Kasumi-1 (cell line): Measurements from ENCODE around the gene LDB2.

ENCODE experiments used
- DNase-seq, 2 experiments: peaks; one replicate each; lab custom pipeline; 2025; lab: John Stamatoyannopoulos, UW

LDB2 gene

DNA sequence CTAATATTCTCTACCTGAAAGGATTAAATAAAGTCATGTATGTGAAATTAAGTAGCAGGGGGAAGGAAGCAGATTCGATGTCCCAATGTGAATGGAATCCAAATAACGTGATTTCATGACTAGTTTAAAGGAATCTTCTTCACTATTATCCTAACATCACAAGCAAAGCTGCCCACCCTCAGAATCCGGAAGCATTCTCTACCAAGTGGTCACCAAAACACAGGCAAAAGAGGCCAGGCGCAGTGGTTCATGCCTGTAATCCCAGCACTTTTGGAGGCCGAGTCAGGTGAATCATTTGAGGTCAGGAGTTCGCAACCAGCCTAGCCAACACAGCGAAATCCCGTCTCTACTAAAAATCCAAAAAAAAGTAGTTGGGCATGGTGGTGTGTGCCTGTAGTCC lies 212.9 kb downstream of the LDB2 start:
- DNase-seq = no peak

DNA sequence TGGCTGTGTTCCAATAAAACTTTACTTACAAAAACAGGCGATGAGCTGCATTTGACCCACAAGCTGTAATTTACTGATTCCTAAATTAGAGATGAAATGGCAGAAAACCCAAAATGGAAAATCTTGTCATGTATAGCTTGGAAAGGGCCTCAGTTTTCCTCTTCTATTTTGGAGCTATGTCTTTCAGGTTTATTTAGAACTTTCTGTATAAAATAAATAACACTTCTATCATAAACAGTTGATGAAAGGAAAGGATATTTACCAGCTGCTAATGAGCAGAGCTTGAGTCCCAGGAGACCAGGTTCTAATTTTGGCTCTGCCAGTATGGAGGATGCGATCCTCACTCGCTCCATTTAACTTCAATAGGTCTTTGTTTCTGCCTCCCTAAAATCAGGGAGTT lies 213.5 kb downstream of the LDB2 start:
- no peak for DNase-seq

DNA sequence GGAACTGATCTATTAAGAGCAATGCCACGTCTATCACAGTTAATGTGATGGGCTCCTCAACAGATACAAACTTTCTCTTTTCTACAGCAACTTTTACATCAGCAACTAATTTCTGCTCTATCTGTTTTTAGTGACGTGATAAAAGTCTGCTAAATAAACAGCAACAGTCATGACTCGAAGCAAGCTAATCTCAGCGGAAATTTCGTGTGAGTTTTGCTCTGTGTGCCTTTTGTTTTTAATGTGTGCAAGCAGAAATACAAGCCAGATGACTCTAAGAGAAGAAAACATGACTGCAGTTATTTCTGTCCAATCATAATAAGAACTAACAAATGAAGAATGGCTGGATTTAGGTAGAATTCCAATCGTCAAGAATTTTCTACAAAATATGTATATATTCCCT lies 214.3 kb downstream of the LDB2 start:
- DNase-seq = no peak

DNA sequence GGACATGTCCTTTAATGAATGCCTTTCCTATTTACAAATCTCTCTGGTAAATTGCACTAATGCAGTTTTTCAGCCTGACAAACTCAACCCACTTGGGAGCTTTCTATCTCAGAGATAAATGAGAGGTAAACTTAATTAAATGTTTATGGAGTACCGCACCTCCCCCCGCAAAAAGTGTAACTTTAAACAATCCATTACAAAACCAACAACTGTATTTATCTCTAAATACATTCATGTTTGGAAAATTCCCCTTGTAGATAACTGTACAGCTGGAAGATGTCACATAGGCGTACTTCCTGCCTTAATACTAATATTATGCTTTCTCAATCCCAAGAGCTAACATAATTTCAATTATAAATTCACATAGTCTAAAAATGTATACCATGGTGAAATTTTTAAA lies 215.5 kb downstream of the LDB2 start:
- DNase-seq = no peak

DNA sequence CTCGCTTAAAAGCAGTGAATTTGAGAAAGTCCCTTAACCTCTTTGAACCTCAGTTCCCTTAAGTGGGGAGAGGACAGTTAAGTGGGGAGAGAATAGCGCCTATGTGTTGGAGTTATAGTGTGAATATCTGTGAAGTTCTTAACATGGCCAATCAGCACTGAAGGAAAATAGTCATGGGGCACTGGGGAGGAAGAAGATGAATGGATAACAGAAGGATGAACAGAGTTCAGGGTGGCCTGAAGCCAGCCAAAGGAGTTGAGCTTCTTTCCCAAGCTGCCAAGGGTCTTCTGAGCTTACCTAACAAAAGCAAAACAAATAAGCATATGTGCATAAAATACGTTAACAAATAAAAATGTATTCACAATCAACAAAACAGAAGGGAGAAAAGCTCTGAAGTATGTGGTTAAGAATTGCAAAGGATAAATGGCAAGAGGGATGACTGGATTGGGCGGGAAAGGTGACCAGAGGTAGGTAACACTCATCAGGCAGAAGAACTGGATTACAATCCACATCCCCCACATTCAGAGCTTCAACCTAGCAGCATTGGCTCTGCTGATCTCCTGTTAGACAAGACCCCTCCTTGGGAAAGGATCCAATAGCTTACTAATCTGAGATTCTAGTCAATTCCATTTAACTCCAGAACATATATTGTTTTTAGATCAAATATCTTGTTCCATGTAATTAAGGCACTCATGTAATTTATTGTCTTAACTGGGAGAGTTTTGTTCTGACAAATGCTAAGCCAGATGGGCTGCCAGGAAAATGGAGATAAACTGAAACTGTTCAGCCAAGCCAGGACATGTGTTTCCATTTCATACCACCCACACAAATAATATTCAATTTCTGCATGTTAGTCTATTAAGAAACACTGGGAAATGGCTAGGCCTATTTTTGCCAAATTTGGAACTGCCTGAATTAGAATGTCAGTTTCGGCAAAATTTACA lies 221.2 kb downstream of the LDB2 start:
- DNase-seq = no peak

DNA sequence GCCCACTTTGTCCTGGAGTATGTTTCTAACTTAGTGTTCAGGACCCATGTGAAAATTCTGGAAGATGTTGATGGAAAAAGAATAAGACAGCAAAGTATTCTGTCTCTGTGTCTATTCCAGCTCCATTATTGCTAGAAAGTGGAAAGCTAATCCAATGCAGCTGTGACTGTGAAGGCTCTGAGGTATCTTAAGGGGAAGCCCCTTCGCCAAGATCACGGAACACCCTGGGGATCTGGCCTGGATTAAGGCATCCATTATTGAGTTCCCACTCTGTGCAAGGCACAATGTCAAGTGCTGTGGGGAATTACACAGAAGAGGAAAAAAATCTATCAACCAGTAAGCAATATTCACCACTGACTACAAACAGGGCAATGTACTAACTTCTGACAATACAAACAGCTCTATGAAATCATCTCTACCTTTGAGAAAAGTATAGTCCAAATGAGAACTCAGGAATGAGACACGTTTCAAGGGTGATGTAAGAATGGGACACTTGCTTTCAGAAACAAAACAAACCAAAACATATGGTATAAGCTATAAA lies 222.1 kb downstream of the LDB2 start:
- no peak for DNase-seq

DNA sequence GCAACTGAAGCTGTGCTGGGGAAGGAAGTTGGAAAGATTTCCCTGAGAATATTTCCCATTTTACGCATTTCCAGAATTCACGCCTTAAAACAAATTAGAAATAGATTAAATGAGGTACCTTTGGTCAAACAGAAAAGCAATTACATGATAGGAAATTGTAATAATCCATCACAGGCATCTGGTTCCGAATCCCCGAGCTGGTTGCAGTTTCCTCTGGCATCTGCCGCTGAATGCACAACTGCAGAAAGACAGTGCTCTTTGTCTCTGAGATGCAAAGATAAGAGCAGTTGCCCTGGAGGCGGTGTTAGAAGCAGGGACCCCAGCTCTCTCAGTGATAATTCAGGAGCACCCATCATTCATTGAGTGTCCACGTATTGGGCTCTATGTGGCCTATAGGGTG lies 224.4 kb downstream of the LDB2 start:
- DNase-seq = no peak

DNA sequence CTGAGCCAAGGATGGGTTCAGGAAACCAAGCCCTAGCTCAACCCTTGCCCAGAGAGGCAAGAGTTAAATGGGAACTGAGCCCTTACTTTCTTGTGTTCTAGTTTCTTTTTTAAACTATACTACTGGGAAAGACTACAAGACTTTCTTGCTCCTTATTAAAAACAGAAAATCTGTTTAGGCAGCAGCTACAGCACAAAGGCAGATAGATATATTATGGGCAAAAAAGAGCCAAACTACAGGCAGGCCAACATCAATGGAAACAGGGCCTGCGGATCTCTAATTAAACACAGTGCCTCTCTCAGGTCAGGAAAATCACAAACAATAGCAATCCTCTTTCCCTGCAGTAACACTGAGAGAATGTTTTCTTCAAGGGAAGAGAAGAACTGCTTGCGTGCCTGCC lies 226.0 kb downstream of the LDB2 start:
- DNase-seq = no peak

DNA sequence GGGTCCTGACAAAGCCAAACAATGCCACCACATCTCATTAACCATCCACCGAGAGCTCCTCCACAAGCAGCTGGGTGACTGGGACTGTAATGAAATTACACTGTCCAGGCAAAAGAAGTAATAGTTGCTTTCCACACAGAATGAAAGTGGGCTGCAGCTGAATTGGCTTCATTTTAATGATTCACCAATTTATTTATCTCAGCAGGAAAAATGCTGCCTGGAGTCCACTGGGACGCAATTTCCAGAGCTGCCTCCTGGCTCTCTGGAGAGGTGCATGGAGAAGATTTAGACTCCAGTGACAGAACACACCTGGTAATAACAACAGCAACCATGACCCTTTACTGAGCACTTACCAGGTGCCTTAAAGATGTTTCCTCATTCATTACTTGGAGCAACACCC lies 226.7 kb downstream of the LDB2 start:
- DNase-seq = no peak

DNA sequence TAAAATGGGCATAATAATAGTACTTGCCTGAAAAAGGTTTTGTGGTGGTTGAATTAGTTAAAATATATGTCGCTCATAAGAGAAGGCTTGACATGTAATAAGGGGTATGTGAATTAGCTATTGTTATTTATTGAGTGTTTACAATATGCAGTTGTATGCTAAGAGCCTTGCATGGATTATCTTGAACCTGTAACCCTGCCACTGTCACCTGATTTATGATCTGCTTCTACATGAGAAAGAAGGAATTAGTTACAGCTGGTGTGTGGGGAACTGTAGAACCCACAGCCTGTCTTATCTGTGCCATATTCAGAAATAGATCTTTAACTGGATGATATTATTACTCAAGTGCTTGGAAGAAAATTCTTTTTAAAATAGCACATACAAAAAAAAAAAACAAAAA lies 227.7 kb downstream of the LDB2 start:
- DNase-seq = no peak

DNA sequence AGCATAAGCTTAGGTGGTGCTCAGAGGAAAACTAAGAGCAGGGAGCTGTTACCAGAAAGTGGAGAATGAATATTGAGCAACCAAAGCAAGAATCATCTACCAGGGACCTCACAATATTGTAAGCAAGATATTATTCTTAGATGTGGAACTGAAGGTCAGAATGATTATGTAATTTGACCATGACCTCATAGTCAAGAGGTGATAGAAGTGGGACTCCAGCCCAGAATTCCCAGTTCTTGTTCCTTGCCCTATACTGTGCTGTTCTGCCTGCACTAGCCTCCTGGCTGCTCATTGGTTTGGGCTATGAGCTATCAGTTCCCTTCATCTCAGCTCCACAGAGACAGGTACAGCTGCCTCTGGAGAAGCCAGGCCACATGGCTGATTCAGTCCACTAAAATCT lies 229.4 kb downstream of the LDB2 start:
- no peak for DNase-seq

DNA sequence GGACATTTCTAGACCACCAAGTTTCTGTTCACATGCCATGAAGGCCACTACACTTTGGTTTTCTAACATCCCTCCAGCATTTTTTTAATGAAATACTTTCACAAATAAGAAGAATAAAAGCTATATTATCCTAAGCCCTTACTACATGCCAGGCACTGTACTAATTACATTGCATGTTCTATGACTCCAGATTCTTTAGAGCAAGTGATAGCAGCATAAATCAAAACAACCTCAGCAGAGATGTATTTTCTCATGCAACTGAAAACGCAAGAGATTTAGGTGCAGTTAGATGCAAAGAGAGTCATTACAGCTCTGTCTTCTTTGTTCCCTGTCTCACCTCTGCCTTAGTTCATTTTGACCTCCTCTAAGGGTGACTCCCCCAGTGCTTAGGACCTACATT lies 230.0 kb downstream of the LDB2 start:
- no peak for DNase-seq

DNA sequence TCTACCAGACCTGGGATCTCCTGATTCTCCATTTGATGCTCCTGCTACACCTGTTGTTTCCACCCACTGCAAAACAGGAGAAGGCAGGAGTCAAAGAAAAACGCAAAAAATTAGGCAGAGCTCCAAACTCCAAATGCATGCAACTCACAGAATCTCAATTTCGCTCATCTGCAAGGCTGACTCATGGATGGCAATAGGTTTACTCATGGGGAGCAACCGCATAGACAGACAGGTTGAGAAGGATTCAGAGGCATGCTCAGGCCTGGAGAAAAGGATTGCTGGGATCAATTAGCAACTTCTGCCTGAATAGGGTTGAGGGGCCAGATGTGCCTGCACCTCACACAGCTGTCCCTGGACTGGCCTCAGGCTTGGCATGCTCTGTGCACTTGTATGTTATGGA lies 231.0 kb downstream of the LDB2 start:
- no peak for DNase-seq

DNA sequence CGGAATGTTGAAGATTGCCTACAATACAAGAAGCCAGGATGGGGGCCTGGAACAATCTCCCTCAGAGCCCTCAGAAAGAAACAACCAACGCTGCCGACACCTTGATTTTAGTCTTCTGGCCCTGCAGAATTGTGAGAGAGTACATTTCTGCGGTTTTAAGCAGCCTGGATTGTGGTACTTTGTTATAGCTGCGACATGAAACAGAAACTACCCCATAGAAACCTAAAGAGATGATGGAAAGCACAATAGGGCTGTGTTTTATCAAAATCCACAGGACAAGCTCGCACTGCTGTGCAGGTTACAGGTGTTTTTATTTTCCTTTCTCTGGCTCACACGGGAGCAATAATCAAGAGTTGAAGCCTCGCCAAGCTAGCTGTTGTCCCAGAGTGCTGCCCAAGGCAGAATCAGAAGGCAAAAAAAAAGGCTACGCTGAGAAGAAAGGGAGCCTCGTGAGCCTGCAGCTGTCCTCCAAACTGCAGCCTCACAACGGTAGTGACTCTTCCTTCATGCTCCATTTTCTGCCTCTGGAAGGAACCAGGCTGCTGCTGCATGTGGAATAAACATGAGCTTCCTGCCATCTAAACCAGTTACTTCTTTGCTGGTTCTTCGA lies 232.4 kb downstream of the LDB2 start:
- no peak for DNase-seq

DNA sequence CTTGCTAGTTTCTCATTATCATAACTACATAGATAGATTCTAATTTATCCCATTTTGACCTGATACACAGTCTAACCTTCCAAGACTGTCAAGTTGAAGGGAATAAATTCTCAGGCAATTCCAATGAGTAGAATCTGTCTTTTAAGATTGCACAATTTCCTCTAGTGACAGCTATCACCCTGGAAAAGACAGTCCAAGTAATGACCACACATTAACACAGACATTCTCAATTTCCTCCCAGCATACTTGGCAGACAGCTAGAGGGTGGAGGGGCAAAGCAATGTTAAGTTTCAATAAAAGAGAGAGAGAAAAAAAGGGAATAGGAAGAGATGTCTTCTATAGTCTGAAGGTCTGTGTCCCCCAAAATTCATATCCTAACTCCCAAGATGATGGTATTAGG lies 234.7 kb downstream of the LDB2 start:
- peak; percentile 37 to 43 for DNase-seq

DNA sequence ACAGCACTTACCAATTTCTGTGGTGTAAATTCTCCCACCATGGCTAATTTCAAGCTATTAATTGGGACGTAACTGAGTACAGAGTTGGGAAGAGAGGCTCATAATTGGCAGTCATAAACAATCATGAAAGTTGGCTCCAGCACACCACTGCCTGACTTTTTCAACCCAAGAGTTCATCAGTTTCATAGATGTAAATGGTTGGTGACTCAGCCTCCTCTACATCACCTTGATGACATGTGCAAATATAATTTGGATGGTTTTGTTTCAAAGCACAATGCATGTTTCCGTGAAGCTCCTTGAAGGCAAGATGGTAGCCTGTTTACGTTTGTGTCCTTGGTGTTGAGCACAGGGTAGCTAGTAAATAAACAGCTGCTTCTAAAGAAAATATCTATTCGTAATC lies 235.1 kb downstream of the LDB2 start:
- DNase-seq = no peak

DNA sequence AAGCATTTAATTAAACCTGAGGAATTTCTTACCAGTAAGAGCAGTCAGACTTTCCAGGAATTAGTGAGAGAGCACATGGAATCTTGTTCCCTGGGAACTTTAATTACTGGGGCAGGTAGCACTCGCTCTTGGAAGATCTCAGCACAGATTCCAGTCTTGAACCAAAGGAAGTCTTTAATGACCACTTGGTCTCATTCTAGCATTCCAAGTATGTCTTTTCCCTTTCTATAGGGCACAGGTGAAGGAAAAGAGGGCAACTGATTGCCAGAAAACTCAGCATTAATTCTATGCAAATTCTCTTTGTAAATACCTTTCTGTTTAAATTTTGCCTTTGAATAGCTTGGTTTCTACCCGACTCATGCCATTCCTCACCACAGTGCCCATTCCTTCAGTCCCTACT lies 236.6 kb downstream of the LDB2 start:
- DNase-seq = no peak

DNA sequence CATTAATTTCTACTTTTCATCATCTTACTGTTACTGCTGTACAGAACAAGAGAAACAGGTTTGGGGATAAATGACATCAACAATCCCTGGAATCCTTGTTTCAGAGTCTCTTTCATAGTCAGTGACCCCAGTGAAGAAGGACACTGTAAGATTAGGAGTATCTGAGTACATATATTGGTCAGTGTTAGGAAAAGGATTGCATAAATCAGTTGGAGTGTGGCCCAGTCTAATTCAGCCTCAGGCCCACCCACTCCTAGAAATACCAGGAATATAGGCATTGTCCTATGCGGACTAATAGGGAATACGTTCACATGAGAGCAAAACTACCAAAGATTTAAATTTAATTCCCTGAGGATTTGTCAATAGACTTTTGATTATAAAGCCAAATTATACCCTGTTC lies 237.8 kb downstream of the LDB2 start:
- no peak for DNase-seq

DNA sequence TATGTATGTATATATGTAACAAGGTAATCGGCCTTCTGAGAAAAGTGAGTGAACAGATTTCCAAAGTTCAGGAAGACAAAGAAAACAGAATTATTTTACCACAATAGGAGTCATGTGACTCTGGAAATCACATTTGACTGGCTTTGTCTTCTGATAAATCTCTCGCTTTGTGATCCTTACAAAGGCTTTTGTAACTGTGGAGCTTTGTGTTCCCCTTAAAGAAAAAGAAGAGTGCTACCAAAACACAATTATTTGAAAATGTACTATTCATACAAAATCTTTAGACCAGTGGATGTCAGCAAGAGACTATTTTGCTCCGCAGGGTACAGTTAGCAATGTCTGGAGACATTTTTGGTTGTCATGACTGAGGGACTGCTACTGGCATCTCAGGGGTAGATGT lies 238.8 kb downstream of the LDB2 start:
- DNase-seq = no peak

DNA sequence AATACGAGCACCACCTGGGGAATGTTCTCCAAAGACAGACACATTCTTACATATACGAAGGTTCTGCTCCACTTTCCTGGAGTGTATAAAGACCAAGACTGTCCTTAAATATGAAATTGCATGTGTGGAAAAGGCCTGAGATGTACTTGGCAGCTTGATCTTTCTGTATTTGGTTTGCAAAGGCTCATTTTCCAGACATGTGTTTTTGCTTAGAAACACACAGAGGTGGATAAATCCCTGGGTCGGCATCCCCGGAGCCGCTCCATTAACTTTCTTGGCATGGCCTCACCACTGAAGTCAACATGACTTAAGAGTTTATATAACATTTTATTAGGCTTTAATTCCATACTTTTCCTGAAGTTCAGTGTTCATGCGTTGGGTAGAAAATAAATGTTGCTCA lies 239.4 kb downstream of the LDB2 start:
- no peak for DNase-seq

DNA sequence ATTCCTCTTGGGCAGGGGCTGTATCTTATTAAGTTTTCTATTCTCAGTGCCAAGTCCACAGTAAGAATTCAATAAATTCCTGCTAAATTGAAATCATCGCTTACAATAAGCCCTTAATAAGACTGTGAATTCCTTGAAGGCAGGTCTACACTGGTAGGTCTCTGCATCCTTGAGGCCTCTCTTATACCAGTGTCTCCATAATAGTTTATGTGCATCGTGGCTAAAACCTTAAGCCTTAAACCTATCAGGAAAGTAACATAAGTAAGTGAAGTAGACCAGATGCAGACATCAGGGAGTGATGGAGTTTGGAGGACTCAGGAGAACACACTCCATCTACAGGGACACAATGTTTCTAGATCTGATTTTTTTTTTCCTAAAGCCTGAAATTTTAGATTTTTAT lies 240.3 kb downstream of the LDB2 start:
- no peak for DNase-seq

DNA sequence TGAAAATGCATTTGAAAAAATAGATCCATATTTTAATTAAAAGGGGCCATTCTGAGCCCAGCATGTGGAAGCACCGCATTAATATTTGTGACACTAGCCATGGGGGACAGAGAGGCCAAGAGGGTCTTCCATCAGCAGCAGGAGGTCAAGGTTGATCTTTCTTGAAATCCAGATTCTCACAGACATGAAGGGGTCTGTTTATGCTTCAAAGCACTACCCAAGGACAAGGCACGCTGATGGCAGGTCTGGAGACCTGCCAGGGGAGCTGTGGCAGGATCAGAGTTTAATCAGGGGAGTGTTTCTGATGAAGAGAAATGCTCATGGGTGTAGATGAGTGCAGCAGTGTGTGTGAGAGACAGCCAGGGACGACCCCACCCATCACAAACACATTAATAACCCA lies 243.3 kb downstream of the LDB2 start:
- no peak for DNase-seq

DNA sequence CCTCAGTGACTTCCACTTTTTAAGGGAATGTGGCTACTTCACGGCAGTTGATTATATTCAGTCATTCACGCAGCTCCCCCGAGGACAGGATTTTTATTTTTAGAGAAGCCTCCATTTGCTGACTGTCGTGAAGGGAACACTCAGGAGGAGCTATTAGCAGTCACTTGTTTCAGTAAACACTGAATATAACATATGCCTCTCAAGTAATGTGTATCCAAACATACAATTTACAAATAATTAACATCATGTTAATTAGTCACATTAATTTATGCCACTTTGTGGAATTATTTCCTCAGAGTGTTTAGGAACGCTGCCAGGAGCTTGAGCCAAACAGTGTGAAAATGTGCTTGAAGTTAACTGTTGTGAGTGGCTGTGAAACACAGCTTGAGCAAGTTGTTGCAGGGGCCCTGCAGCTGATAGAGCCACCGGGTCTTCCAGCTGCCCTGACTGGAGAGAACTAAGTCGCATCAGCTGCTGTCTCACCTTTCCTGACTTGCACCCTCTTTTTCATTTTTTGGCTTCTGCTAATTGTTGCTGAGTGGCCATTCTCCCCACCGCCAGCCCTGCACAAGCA lies 245.6 kb downstream of the LDB2 start:
- DNase-seq = no peak
